HL-60/S4 treated with retinoic acid at 250 ng/mL for 4 days and 3 days (cell line): Measurements from ENCODE around the gene TRIM38.
"Not testable (repeated sequence)": the region's sequence is repeated elsewhere in the genome, so short reads cannot be mapped to it uniquely, and the experiment has no call there.

Experiments
- in situ Hi-C: fragments of 300-500 bp; cut with MboI; formaldehyde crosslinking; loops from 2 replicates; pipeline ENCODE4 v1.7.0; 2022; ENCODE audit warnings: low sequenced_read_pairs

Gene TRIM38

GRCh38 chr6:26003102-26003694 is 40.6 kb downstream of the TRIM38 start:
- in situ Hi-C loops: no loop called here

DNA sequence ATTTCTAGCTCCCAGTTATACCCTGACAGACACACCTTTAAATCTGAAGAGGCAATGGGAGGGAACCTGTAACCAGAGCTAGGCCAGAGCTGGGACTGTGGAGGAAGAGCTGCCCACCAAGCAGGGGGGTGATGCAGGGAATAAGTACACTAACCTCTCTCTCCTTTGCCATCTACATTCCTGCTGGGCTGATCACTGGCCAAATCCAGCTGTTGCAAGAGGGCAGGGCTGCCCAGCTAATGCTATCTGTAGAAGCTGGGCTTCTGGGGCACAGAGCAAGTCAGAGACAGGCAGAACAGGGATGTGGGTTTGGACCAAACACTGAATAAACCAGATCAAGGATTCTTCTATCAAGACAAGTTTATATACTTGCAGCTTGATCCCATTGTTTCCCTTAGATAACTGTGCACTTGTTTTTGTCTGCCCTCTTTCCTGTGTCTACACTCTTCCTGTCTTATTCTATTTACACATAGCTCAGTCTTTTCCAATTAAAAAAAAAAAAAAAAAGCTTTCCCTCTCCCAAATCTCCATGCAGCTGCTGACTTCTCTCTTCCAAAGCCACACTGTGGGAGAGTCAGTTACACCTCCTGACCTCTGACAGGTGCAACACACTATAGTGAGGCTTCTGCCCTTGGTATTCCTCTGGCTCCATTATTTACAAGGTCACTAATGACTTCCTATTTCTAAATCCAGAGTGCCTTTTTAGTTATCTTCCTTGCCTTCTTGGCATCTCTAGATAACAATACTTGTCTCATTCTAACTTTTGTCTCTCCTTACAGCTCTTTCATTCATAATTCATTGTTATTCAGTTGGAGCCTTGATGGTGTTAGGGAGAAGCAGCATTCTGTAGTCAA is 43.7 kb downstream of the TRIM38 start:
- in situ Hi-C loops: no loop called here

DNA sequence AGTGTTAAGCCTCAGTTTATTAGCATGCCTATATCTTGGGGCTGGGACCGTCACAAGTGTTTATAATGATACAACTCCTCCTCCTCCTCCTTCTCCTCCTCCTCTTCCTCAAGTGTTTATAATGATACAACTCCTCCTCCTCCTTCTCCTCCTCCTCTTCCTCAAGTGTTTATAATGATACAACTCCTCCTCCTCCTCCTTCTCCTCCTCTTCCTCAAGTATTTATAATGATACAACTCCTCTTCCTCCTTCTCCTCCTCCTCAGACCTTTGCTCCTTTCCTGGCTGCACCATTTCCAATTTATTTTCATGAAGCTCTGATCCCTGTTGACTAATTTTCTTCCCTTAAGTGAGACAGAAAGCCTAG is 44.3 kb downstream of the TRIM38 start:
- in situ Hi-C loops: not testable (repeated sequence)

DNA sequence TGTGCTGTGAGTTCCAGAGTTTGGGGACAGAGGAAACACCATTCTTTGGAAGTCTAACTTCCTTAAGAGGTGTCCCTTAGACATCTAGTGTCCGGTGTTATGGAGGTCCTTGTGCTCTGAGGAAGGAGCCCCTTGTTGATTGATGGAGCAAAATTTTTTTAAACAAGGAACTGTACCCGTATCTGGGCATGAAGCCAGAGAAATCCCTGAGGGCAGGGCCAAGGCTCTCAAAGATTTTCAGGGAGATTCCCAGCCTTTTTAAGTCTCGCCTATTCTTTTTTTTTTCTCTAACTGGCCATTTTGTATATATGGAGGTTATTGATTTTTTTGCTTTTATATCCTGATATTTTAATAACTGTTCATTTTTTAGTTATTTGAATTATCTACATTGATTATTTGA is 45.9 kb downstream of the TRIM38 start:
- in situ Hi-C loops: no loop called here

- in situ Hi-C loops: no loop called here
Observed at GRCh38 chr6:26009817-26010216, 47.2 kb downstream of the TRIM38 start.

DNA sequence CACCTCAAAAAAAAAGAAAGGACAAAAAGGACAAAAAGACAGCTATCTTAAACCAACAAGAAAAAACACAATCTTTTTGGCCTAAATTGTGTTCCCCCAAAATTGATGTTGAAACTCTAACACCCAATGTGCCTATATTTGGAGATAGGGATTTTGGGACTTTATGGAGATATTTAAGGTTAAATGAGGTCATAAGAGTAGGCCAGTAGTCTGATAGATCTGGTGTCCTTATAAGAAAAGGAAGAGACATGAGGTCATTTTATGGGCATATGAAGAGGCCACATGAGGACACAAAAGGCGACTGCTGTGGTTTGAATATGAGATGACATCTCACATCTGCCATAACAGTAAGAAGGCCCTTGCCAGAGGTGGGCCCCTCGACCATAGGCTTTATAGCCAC is 49.5 kb downstream of the TRIM38 start:
- in situ Hi-C loops: no loop called here

- in situ Hi-C loops: not testable (repeated sequence)
Observed at GRCh38 chr6:26014386-26014785, 51.8 kb downstream of the TRIM38 start.

DNA sequence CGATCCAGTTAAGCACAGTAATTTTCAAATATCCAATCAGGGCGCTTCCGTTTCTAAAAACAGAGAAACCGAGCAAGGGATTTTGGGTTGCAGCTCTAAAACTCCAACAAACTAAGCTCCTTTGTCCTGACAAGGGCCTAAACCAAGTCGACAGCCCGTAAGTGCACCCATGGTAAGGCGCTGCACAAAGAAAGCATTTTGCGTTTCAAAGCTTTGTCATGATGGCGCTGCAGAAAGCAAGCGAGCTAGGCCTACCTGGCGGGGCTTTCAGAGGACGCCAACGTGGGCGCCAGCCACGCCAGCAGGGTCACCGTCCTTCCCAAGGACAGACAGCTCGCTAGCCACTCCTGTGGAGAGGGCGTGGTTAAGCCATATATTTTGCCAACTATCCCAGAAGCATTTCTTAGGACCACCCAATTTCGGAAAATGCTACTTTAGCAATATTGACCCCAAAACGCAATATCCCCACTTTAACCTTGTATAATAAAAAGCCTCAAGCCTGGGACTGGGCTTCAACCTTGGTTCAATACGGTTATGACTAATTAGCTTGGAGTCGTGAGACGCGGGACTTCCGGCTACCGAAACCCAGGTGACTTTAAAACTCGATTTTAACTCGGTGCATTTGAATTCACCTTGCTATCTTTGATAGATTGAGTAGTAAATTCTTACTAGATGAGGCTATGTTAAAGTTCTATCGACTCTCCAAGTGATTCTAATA is 53.8 kb downstream of the TRIM38 start:
- in situ Hi-C loops: no loop called here

DNA sequence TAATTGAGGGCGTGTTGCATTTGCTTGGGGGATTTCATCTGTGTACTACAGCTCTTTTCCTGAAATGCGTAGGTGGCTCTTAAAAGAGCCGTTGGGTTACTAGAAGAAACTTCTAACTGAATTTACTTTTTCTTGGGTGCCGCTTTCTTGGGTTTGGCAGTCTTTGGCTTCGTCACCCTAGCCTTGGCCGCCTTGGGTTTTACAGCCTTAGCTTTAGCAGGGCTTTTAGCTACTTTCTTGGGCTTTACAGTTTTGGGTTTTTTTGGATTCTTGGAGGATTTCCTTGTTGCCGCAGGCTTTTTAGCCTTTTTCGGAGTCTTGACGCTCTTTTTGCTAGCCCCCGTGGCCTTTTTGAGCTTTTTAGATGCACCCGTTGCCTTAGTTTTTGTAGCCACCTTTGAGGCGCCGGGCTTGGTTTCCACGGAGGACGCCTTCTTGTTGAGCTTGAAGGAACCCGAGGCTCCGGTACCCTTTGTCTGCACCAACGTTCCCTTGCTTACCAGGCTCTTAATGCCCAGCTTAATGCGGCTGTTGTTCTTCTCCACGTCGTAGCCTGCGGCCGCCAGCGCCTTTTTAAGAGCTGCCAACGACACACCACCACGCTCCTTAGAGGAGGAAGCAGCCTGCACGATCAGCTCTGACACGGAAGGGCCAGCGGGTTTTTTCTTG is 54.5 kb downstream of the TRIM38 start:
- in situ Hi-C loops: no loop called here

DNA sequence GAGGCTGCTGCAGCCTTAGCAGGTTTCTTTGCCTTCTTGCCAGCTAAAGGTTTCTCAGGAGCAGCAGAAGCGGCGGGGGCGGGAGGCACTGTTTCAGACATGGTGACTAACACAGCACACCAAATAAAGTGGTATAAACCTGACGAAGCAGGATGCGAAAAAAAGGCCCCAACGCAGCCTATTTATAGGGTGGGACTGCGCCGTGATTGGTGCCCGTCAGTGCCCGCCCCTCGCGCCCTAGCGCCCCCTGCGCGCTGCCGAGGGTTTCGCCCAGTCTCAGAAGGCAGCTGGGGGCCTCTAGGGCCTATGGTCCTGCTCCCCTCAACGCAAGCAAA is 55.0 kb downstream of the TRIM38 start:
- in situ Hi-C loops: no loop called here

- in situ Hi-C loops: no loop called here
Observed at GRCh38 chr6:26019261-26019830, 56.7 kb downstream of the TRIM38 start.

GRCh38 chr6:26019967-26020328 is 57.3 kb downstream of the TRIM38 start:
- in situ Hi-C loops: no loop called here

GRCh38 chr6:26020329-26021000 is 57.9 kb downstream of the TRIM38 start:
- in situ Hi-C loops: no loop called here

- in situ Hi-C loops: no loop called here
Observed at GRCh38 chr6:26021001-26021349, 58.4 kb downstream of the TRIM38 start.

DNA sequence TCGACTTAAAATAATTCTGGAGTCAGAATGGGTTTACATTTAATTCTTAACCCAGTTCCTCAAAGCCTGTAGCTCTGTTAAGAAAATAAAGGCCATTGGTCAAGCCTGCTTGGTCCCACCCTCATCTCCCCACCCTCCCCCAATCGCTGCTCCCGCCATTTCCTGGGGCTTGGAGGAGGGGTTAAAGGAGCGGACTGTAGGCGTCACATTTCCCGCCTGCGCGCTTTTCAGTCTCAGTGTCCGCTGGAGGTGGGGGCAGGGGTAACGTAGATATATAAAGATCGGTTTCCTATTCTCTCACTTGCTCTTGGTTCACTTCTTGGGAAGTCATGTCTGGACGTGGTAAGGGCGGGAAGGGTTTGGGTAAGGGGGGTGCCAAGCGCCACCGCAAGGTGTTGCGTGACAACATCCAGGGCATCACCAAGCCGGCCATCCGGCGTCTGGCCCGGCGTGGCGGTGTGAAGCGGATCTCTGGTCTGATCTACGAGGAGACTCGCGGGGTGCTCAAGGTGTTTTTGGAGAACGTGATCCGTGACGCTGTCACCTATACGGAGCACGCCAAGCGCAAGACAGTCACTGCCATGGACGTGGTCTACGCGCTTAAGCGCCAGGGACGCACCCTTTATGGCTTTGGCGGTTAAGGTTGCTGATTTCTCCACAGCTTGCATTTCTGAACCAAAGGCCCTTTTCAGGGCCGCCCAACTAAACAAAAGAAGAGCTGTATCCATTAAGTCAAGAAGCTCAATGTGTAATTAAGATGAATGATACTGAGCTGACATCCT is 58.9 kb downstream of the TRIM38 start:
- in situ Hi-C loops: no loop called here

- in situ Hi-C loops: no loop called here
Observed at GRCh38 chr6:26022132-26022472, 59.5 kb downstream of the TRIM38 start.

DNA sequence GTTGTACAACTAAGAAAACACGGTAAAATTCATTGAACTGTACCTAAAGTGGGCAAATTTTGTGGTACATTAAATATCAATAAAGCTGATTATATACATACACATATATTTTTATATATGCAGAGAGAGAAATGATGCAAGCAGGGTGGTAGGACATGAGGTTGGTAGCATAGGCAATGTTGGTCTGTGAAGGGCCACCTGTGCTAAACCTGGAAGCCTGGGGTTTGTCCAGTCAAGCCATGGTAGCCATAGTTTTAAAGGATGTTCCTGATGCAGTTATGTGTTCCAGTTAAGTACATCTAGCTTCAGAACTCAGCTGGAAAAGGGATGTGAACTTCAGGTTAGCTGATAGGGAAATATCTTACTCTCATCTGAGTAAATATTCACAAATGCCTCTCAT is 60.1 kb downstream of the TRIM38 start:
- in situ Hi-C loops: no loop called here

- in situ Hi-C loops: loop anchor here (25.0 kb wide), 2 partner anchors 1113 to 1838 kb away; a partner anchor contains a TSS
Observed at GRCh38 chr6:26024651-26025046, 62.0 kb downstream of the TRIM38 start.

GRCh38 chr6:26025047-26025893 is 62.7 kb downstream of the TRIM38 start:
- in situ Hi-C loops: loop anchor here (25.0 kb wide), 2 partner anchors 1112 to 1837 kb away; a partner anchor contains a TSS
